Fibroblast of lung (primary cell): Measurements from ENCODE around the gene EFCAB6.

Source experiments
- CTCF ChIP-seq, 2 donors: IDR thresholded peaks in 1 of 2; conservative IDR thresholded peaks in 1 of 2; 1 replicate in 1 of 2; 2 replicates in 1 of 2; pipeline ENCODE4 v1.5.1; 2011 to 2012; ENCODE audit warnings: low read length in 2 of 2, control low read depth in 1 of 2, inconsistent platforms in 1 of 2, low read depth in 1 of 2, mild to moderate bottlenecking in 1 of 2
- EZH2 ChIP-seq: IDR thresholded peaks from 2 replicates; pipeline ENCODE4 v1.5.1; 2012; ENCODE audit warnings: low read length, control low read depth, mild to moderate bottlenecking; ENCODE audit errors: missing control alignments

DNA sequence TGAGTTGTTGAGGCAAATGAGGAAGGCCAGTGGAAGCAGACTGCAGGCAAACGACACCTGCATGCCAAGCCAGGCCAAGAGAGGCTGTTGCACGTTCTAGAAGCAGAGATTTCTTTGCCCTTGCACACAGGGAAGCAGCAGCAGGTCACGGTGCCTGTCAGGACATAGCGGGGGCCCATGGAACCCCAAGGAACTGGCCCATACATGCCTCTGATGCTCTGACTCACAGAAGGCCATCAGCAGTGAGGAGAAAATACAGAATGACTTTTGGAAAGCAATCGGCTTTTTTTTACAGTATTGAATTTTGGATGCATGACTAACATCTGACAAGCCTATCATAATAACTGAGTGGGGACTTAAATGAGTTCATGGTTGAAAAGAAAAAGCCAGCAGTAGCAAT, 276.4 kb downstream of the EFCAB6 start:
- TF ChIP-seq CTCF (conservative IDR thresholded peaks at IDR 0.05 in 1 of 2, IDR thresholded peaks at IDR 0.05 in 1 of 2; ENCODE audit: low read depth in 1 of 2, low read length in 2 of 2), result no peak
- TF ChIP-seq EZH2, result no peak
